HCT116 (cell line): Measurements from ENCODE around the gene MDH2. TPM values are rescaled to one million over a fixed set of nuclear protein-coding genes. Genes with fewer than 3 reads are reported as not detected.
"Not testable (repeated sequence)": the region's sequence is repeated elsewhere in the genome, so short reads cannot be mapped to it uniquely, and the experiment has no call there.

Source experiments
- ATAC-seq: fragments of 200-7000 bp; cut with Tn5 transposase; 2 replicates; pipeline ENCODE4 v1.9.1; 2020; ENCODE audit warnings: mild to moderate bottlenecking, moderate library complexity
- BruUV-seq: library from RNA; stranded (reverse); fragments of 400-500 nt; replicated peaks from 2 replicates; lab custom pipeline; 2021; lab: Mats Ljungman, UMichigan
- CTCF ChIA-PET: fragments of 300-600 bp; sonication (Branson Sonifier 250); formaldehyde crosslinking; loops from one replicate; lab custom pipeline; 2021; ENCODE audit warnings: antibody characterized with exemption; lab: Charles Lee
- POLR2A ChIA-PET: fragments of 300-600, 350-600 bp; sonication (Branson Sonifier 250); formaldehyde crosslinking; loops from one replicate; lab custom pipeline; 2021; ENCODE audit warnings: antibody characterized with exemption; lab: Charles Lee
- RAD21 ChIA-PET, 2 experiments: fragments of 300-600 bp; sonication (Branson Sonifier 250); formaldehyde crosslinking; loops; one replicate each; lab custom pipeline; 2023; ENCODE audit warnings: low total read pairs in 2 of 2; ENCODE audit not compliant: uncharacterized antibody in 2 of 2, unreplicated experiment in 2 of 2, low non-redundant PET in 1 of 2; lab: Charles Lee
- DNase-seq: peaks from one replicate; pipeline ENCODE4 v3.0.0-alpha.2; 2010; ENCODE audit warnings: low read depth, low spot score
- H2AFZ ChIP-seq: fragments of 200-600 bp; shearing (Covaris generic), sonication (generic); 2 replicates; pipeline ENCODE4 v1.6.1; 2017; ENCODE audit warnings: low read depth, mixed run types, mixed read lengths, antibody characterized with exemption, low read length; ENCODE audit not compliant: poor library complexity, severe bottlenecking
- H3K27ac ChIP-seq: 2 replicates; pipeline ENCODE4 v1.5.1; 2012; ENCODE audit warnings: low read depth, low read length
- H3K27me3 ChIP-seq: fragments of 200-600 bp; sonication (generic); 2 replicates; pipeline ENCODE4 v1.6.1; 2016; ENCODE audit warnings: mixed run types, low read length, mixed read lengths; ENCODE audit not compliant: insufficient read depth
- H3K36me3 ChIP-seq, 2 experiments: fragments of 200-500 bp in 1 of 2; fragments of 200-600 bp in 1 of 2; sonication (Bioruptor generic) in 1 of 2; sonication (generic) in 1 of 2; 2 replicates each; pipeline versions ENCODE4 v1.5.1 to v1.6.1; 2014 to 2016; ENCODE audit warnings: low read length in 2 of 2, inconsistent platforms in 1 of 2, mixed read lengths in 1 of 2, mixed run types in 1 of 2; ENCODE audit not compliant: insufficient read depth in 2 of 2, control insufficient read depth in 1 of 2
- H3K4me1 ChIP-seq, 2 experiments: fragments of 200-600 bp in 1 of 2; sonication (generic) in 1 of 2; 2 replicates each; pipeline versions ENCODE4 v1.5.1 to v1.6.1; 2012 to 2017; ENCODE audit warnings: low read length in 2 of 2, inconsistent platforms in 1 of 2, mild to moderate bottlenecking in 1 of 2, mixed read lengths in 1 of 2, mixed run types in 1 of 2, moderate library complexity in 1 of 2; ENCODE audit not compliant: insufficient read depth in 2 of 2, control insufficient read depth in 1 of 2
- H3K4me2 ChIP-seq: fragments of 200-600 bp; sonication (generic); 2 replicates; pipeline ENCODE4 v1.6.1; 2017; ENCODE audit warnings: mixed run types, low read length, mixed read lengths
- H3K4me3 ChIP-seq, 2 experiments: fragments of 200-600 bp in 1 of 2; sonication (generic) in 1 of 2; replicated peaks in 1 of 2; 2 replicates each; pipeline ENCODE4 v1.5.1; 2011 to 2016; ENCODE audit warnings: low read length in 2 of 2, control low read depth in 1 of 2, low read depth in 1 of 2, mild to moderate bottlenecking in 1 of 2, mixed read lengths in 1 of 2, mixed run types in 1 of 2
- H3K79me2 ChIP-seq: fragments of 200-600 bp; sonication (generic); 2 replicates; pipeline ENCODE4 v1.6.1; 2017; ENCODE audit warnings: mild to moderate bottlenecking, mixed run types, low read length, moderate library complexity, mixed read lengths; ENCODE audit not compliant: insufficient read depth
- H3K9ac ChIP-seq: fragments of 200-600 bp; sonication (generic); 2 replicates; pipeline ENCODE4 v1.6.1; 2016; ENCODE audit warnings: low read length, mixed read lengths
- H3K9me2 ChIP-seq: fragments of 200-600 bp; sonication (generic), shearing (Covaris generic); 2 replicates; pipeline ENCODE4 v1.6.1; 2017; ENCODE audit warnings: mixed run types, mild to moderate bottlenecking, moderate library complexity; ENCODE audit not compliant: insufficient read depth
- H3K9me3 ChIP-seq, 2 experiments: fragments of 200-500 bp in 1 of 2; fragments of 200-600 bp in 1 of 2; sonication (Bioruptor generic) in 1 of 2; sonication (generic) in 1 of 2; 2 replicates each; pipeline ENCODE4 v1.6.1; 2014 to 2017; ENCODE audit warnings: low read length in 2 of 2, mixed read lengths in 2 of 2, inconsistent platforms in 1 of 2, low read depth in 1 of 2, mild to moderate bottlenecking in 1 of 2, mixed run types in 1 of 2, moderate library complexity in 1 of 2; ENCODE audit not compliant: control insufficient read depth in 1 of 2, insufficient read depth in 1 of 2
- H4K20me1 ChIP-seq: fragments of 200-600 bp; sonication (generic), shearing (Covaris generic); 2 replicates; pipeline ENCODE4 v1.6.1; 2017; ENCODE audit warnings: mixed run types, mild to moderate bottlenecking, moderate library complexity; ENCODE audit not compliant: insufficient read depth
- ELF1 ChIP-seq: IDR thresholded peaks from 2 replicates; pipeline ENCODE4 v1.6.1; 2012; ENCODE audit warnings: low read depth, borderline replicate concordance
- RAD21 ChIP-seq: IDR thresholded peaks from 2 replicates; pipeline ENCODE4 v1.6.1; 2012; ENCODE audit warnings: low read depth, mild to moderate bottlenecking
- SP1 ChIP-seq: IDR thresholded peaks from 2 replicates; pipeline ENCODE4 v1.6.1; 2012; ENCODE audit warnings: low read depth
- TCF7L2 ChIP-seq: IDR thresholded peaks from 2 replicates; pipeline ENCODE4 v1.7.0; 2011; ENCODE audit warnings: borderline replicate concordance, inconsistent platforms; ENCODE audit not compliant: insufficient read depth, insufficient read length; ENCODE audit errors: extremely low read depth
- YY1 ChIP-seq: IDR thresholded peaks from 2 replicates; pipeline ENCODE4 v1.6.1; 2011; ENCODE audit warnings: low read length, low read depth, moderate library complexity, mild to moderate bottlenecking; ENCODE audit not compliant: insufficient replicate concordance; ENCODE audit errors: extremely low read depth
- intact Hi-C: fragments of 100-400 bp; cut with micrococcal nuclease; formaldehyde crosslinking; loops from 2 replicates; pipeline ENCODE4 v1.10.0; 2022
- total RNA-seq: library from RNA; stranded (reverse); gene quantifications from one replicate; pipeline ENCODE4 v1.2.1, GENCODE V29; 2021; ENCODE audit not compliant: unreplicated experiment
- TF ChIP-seq, protein P1 (sequence below), 3 experiments: fragments of 200-600 bp in 1 of 3; sonication (generic) in 1 of 3; IDR thresholded peaks in 2 of 3; conservative IDR thresholded peaks in 1 of 3; 2 replicates each; pipeline ENCODE4 v1.5.1; 2012 to 2017; ENCODE audit warnings: low read depth in 2 of 3, low read length in 2 of 3, antibody characterized with exemption in 1 of 3, borderline replicate concordance in 1 of 3, control low read depth in 1 of 3, mild to moderate bottlenecking in 1 of 3, mixed read lengths in 1 of 3, mixed run types in 1 of 3, moderate library complexity in 1 of 3; ENCODE audit not compliant: insufficient read depth in 1 of 3
- TF ChIP-seq, protein P2 (sequence below): IDR thresholded peaks from 2 replicates; pipeline ENCODE4 v1.6.1; 2011; ENCODE audit warnings: mild to moderate bottlenecking, low read length, moderate library complexity; ENCODE audit not compliant: insufficient replicate concordance; ENCODE audit errors: extremely low read depth

MDH2 gene
- total RNA-seq, 1 experiment from 2014 or later = 357 TPM

DNA sequence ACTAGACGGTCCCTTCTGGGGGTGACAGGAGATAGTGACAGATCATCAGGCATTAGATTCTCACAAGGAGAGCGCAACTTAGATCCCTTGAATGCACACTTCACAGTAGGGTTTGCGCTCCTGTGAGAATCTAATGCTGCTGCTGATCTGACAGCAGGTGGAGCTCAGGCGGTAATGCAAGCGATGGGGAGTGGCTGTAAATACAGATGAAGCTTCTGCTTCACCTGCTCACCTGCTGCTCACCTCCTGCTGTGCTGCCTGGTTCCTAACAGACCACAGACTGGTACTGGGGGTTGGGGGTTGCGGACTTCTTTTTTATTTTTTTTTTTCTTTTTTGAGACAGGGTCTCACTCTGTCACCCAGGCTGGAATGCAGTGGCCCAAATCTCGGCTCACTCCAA, 18.2 kb upstream of the MDH2 start:
- H3K36me3 ChIP-seq, H3K27me3 ChIP-seq, H3K27ac ChIP-seq, DNase-seq, H3K79me2 ChIP-seq, H3K9me3 ChIP-seq, H3K4me2 ChIP-seq, H2AFZ ChIP-seq, RAD21 ChIA-PET, POLR2A ChIA-PET, H3K4me1 ChIP-seq, H3K9me2 ChIP-seq, H3K4me3 ChIP-seq, BruUV-seq, H4K20me1 ChIP-seq, H3K9ac ChIP-seq: not testable (repeated sequence)
- CTCF ChIA-PET = interaction anchor here (1.8 kb wide), 1 partner anchor 10 kb away, joined by 7 read pairs; no protein-coding TSS in a partner anchor
- intact Hi-C loops = loop anchor here (1.0 to 10.0 kb wide), 2 partner anchors 234 to 265 kb away; no protein-coding TSS in a partner anchor
- peak; percentile 47 for TF ChIP-seq RAD21
- TF ChIP-seq, protein P1, sequence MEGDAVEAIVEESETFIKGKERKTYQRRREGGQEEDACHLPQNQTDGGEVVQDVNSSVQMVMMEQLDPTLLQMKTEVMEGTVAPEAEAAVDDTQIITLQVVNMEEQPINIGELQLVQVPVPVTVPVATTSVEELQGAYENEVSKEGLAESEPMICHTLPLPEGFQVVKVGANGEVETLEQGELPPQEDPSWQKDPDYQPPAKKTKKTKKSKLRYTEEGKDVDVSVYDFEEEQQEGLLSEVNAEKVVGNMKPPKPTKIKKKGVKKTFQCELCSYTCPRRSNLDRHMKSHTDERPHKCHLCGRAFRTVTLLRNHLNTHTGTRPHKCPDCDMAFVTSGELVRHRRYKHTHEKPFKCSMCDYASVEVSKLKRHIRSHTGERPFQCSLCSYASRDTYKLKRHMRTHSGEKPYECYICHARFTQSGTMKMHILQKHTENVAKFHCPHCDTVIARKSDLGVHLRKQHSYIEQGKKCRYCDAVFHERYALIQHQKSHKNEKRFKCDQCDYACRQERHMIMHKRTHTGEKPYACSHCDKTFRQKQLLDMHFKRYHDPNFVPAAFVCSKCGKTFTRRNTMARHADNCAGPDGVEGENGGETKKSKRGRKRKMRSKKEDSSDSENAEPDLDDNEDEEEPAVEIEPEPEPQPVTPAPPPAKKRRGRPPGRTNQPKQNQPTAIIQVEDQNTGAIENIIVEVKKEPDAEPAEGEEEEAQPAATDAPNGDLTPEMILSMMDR (IDR thresholded peaks at IDR 0.05 in 2 of 3, conservative IDR thresholded peaks at IDR 0.05 in 1 of 3; ENCODE audit: borderline replicate concordance in 1 of 3, insufficient read depth in 1 of 3, low read depth in 2 of 3, low read length in 2 of 3) = peak; percentile 9 to 20 (median 10); a peak in 1 of 6 replicates
- ATAC-seq = peak; percentile 54; the same call in 1 of the 2 replicates

DNA sequence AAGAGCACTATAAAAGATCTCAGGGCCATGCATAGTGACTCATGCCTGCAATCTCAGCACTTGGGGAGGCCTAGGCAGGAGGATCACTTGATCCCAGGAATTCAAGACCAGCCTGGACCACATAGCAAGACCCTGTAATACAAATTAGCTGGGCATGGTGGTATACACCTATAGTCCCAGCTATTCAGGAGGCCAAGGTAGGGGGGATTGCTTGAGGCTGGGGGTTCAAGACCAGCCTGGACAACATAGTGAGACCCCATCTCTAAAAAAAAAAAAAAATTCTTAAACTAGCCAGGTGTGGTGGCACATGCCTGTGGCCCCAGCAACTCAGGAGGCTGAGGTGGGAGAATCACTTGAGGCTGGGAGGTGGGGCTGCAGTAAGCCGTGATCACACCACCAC, 15.9 kb upstream of the MDH2 start:
- no peaks in the 10 kb centered on the region for H3K27me3 ChIP-seq
- intact Hi-C loops = no loop called here

More for the DNA sequence above, 15.9 kb upstream of the MDH2 start:
- ChIA-PET CTCF (no interaction called here), POLR2A (no interaction called here), RAD21 (no interaction called here)
- H3K4me1 ChIP-seq = no peaks in the 10 kb centered on the region
- no peak for DNase-seq
- no peaks in the 10 kb centered on the region for H3K36me3 ChIP-seq
- no peak for ATAC-seq
- TF ChIP-seq SP1 = no peak
- TF ChIP-seq YY1 = no peak
- no peak for TF ChIP-seq ELF1
- no peak for TF ChIP-seq TCF7L2
- TF ChIP-seq, protein P2, sequence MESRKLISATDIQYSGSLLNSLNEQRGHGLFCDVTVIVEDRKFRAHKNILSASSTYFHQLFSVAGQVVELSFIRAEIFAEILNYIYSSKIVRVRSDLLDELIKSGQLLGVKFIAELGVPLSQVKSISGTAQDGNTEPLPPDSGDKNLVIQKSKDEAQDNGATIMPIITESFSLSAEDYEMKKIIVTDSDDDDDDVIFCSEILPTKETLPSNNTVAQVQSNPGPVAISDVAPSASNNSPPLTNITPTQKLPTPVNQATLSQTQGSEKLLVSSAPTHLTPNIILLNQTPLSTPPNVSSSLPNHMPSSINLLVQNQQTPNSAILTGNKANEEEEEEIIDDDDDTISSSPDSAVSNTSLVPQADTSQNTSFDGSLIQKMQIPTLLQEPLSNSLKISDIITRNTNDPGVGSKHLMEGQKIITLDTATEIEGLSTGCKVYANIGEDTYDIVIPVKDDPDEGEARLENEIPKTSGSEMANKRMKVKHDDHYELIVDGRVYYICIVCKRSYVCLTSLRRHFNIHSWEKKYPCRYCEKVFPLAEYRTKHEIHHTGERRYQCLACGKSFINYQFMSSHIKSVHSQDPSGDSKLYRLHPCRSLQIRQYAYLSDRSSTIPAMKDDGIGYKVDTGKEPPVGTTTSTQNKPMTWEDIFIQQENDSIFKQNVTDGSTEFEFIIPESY = no peak
- no peak overlapping the region for H2AFZ ChIP-seq
- no peak overlapping the region for H3K4me2 ChIP-seq
- H3K4me3 ChIP-seq = no peak overlapping the region
- H3K79me2 ChIP-seq = no peaks in the 10 kb centered on the region
- BruUV-seq = no TSS peak
- no peaks in the 10 kb centered on the region for H3K9me3 ChIP-seq
- no peak overlapping the region for H3K27ac ChIP-seq
- H4K20me1 ChIP-seq = no peaks in the 10 kb centered on the region
- no peak overlapping the region for H3K9ac ChIP-seq
- H3K9me2 ChIP-seq = no peaks in the 10 kb centered on the region
